ENCODE results near the gene ZNF410.

GRCh38 chr14:73953731-73954130 lies 67.1 kb downstream of the ZNF410 start:
- TF ChIP-seq POLR2A (IDR thresholded peaks at IDR 0.05; ENCODE audit: extremely low read depth, insufficient read length) (no peak), CTCF (IDR thresholded peaks at IDR 0.05; ENCODE audit: low read depth, low read length) (no peak), MYC (IDR thresholded peaks at IDR 0.05; ENCODE audit: low read depth, low read length) (no peak)

Measured in NB4 (cell line).